LNCaP clone FGC (cell line): ENCODE measurements around the gene TOM1.

Experiments used
- DNase-seq: peaks from one replicate; pipeline ENCODE4 v3.0.0-alpha.2; 2011; ENCODE audit warnings: low read depth
- H3K4me3 ChIP-seq: 2 replicates; pipeline ENCODE4 v1.5.1; 2011; ENCODE audit warnings: mild to moderate bottlenecking, low read depth, low read length, control low read depth
- CTCF ChIP-seq: IDR thresholded peaks from 2 replicates; pipeline ENCODE4 v1.5.1; 2012; ENCODE audit warnings: mild to moderate bottlenecking; ENCODE audit not compliant: control insufficient read depth, insufficient read depth; ENCODE audit errors: extremely low read depth

The TOM1 gene

GRCh38 chr22:35344956-35345690, 45.4 kb downstream of the TOM1 start:
- no peak overlapping the region for H3K4me3 ChIP-seq
- DNase-seq = no peak
- no peak for TF ChIP-seq CTCF

GRCh38 chr22:35345808-35346505, 46.3 kb downstream of the TOM1 start:
- TF ChIP-seq CTCF = no peak
- no peak for DNase-seq
- no peak overlapping the region for H3K4me3 ChIP-seq

GRCh38 chr22:35346596-35347220, 47.0 kb downstream of the TOM1 start:
- no peak for DNase-seq
- no peak overlapping the region for H3K4me3 ChIP-seq
- TF ChIP-seq CTCF = no peak

- no peak for DNase-seq
- no peak for TF ChIP-seq CTCF
Measured at GRCh38 chr22:35347462-35347861, 47.8 kb downstream of the TOM1 start.

GRCh38 chr22:35348026-35348590, 48.4 kb downstream of the TOM1 start:
- no peak overlapping the region for H3K4me3 ChIP-seq
- TF ChIP-seq CTCF = no peak
- DNase-seq = no peak

More at GRCh38 chr22:35347462-35347861, 47.8 kb downstream of the TOM1 start:
- no peak overlapping the region for H3K4me3 ChIP-seq

- H3K4me3 ChIP-seq = no peak overlapping the region
- no peak for DNase-seq
- no peak for TF ChIP-seq CTCF
Measured at GRCh38 chr22:35348703-35349102, 49.0 kb downstream of the TOM1 start.
